ENCODE measurements around the gene ANKRD17. TPM values are rescaled to one million over a fixed set of nuclear protein-coding genes. Genes with fewer than 3 reads are reported as not detected.

The ANKRD17 gene
- total RNA-seq, 1 experiment from 2014 or later, result 62.1 TPM

- TF ChIP-seq SP1 (IDR thresholded peaks at IDR 0.05; ENCODE audit: low read depth) (no peak), POLR2A (IDR thresholded peaks at IDR 0.05; ENCODE audit: borderline replicate concordance, extremely low read depth, insufficient read depth, insufficient read length) (no peak), MAX (IDR thresholded peaks at IDR 0.05) (no peak), EGR1 (IDR thresholded peaks at IDR 0.05; ENCODE audit: low read depth) (no peak), SRF (IDR thresholded peaks at IDR 0.05; ENCODE audit: low read depth) (no peak), FOSL1 (IDR thresholded peaks at IDR 0.05; ENCODE audit: low read depth) (no peak), EZH2phosphoT487 (IDR thresholded peaks at IDR 0.05; ENCODE audit: borderline replicate concordance) (no peak), ZBTB33 (IDR thresholded peaks at IDR 0.05; ENCODE audit: extremely low read depth, insufficient replicate concordance, low read length) (no peak), CEBPB (IDR thresholded peaks at IDR 0.05; ENCODE audit: low read depth) (no peak), YY1 (IDR thresholded peaks at IDR 0.05; ENCODE audit: extremely low read depth, insufficient replicate concordance, low read depth, low read length) (no peak), POLR2AphosphoS5 (IDR thresholded peaks at IDR 0.05; ENCODE audit: low read depth, low read length) (no peak), ZFX (IDR thresholded peaks at IDR 0.05) (no peak), JUND (IDR thresholded peaks at IDR 0.05) (no peak), REST (IDR thresholded peaks at IDR 0.05; ENCODE audit: low read depth) (no peak)
- BruUV-seq (replicated peaks), result no TSS peak
- Histone ChIP-seq H3K79me2 (ENCODE audit: insufficient read depth, low read length) (peaks cover 100% of the 10 kb centered on the region), H3K4me2 (ENCODE audit: low read length) (no peak overlapping the region), H3K4me3 (replicated peaks in 1 of 2; ENCODE audit: low read depth in 1 of 2, low read length in 2 of 2) (no peak overlapping the region), H3K9me2 (ENCODE audit: insufficient read depth) (no peaks in the 10 kb centered on the region), H2AFZ (ENCODE audit: low read depth, low read length, poor library complexity, severe bottlenecking) (no peak overlapping the region), H3K9me3 (ENCODE audit: control insufficient read depth in 1 of 2, insufficient read depth in 1 of 2, low read depth in 1 of 2, low read length in 2 of 2) (no peaks in the 10 kb centered on the region), H3K27me3 (ENCODE audit: insufficient read depth, low read length) (no peaks in the 10 kb centered on the region), H4K20me1 (ENCODE audit: insufficient read depth) (peaks cover 19% of the 10 kb centered on the region; the same call in 1 of the 2 replicates), H3K36me3 (ENCODE audit: control insufficient read depth in 1 of 2, insufficient read depth in 2 of 2, low read length in 2 of 2) (peaks cover 5 to 14% of the 10 kb centered on the region in 2 experiments; a peak in 3 of 4 replicates), H3K9ac (ENCODE audit: low read length) (no peak overlapping the region), H3K4me1 (ENCODE audit: control insufficient read depth in 1 of 2, insufficient read depth in 2 of 2, low read length in 2 of 2) (no peaks in the 10 kb centered on the region), H3K27ac (ENCODE audit: low read depth, low read length) (no peak overlapping the region)
- intact Hi-C loops (cut with micrococcal nuclease), result no loop called here
- POLR2A ChIA-PET, result no interaction called here
- no peak for ATAC-seq
- DNase-seq (ENCODE audit: low read depth, low spot score), result no peak
- RAD21 ChIA-PET (ENCODE audit: low non-redundant PET in 1 of 2, low total read pairs in 2 of 2, uncharacterized antibody in 2 of 2, unreplicated experiment in 2 of 2), result no interaction called here
- CTCF ChIA-PET, result no interaction called here
Measured at GRCh38 chr4:73234712-73235111, 23.9 kb downstream of the ANKRD17 start.
